ENCODE measurements around the gene KCNMB1. TPM values are rescaled to one million over a fixed set of nuclear protein-coding genes. Genes with fewer than 3 reads are reported as not detected.

The KCNMB1 gene
- total and polyA plus RNA-seq, 4 donors = 1.4 to 5.2 (median 2.3) TPM

GRCh38 chr5:170397059-170397458 lies 7.9 kb upstream of the KCNMB1 start:
- DNase-seq (no peak), ATAC-seq (ENCODE audit: insufficient read depth, low FRiP score) (no peak)
- no peak overlapping the region for H3K9ac ChIP-seq (ENCODE audit: insufficient read depth in 1 of 2, low read length in 2 of 2)
- WGBS, 2 donors = 84 to 89% methylated on average over 2 of the region's 2 CpGs
- H3K27ac ChIP-seq (ENCODE audit: low read depth in 1 of 2, low read length in 1 of 2) = no peak overlapping the region
- peaks cover 0 to 3% (median 0%) of the 10 kb centered on the region in 5 donors for H3K4me1 ChIP-seq (ENCODE audit: control insufficient read depth in 5 of 5, insufficient read depth in 5 of 5, low read length in 5 of 5)
- H3K36me3 ChIP-seq (ENCODE audit: control insufficient read depth in 4 of 4, insufficient read depth in 4 of 4, low read length in 4 of 4) = no peaks in the 10 kb centered on the region
- TF ChIP-seq, protein P1, sequence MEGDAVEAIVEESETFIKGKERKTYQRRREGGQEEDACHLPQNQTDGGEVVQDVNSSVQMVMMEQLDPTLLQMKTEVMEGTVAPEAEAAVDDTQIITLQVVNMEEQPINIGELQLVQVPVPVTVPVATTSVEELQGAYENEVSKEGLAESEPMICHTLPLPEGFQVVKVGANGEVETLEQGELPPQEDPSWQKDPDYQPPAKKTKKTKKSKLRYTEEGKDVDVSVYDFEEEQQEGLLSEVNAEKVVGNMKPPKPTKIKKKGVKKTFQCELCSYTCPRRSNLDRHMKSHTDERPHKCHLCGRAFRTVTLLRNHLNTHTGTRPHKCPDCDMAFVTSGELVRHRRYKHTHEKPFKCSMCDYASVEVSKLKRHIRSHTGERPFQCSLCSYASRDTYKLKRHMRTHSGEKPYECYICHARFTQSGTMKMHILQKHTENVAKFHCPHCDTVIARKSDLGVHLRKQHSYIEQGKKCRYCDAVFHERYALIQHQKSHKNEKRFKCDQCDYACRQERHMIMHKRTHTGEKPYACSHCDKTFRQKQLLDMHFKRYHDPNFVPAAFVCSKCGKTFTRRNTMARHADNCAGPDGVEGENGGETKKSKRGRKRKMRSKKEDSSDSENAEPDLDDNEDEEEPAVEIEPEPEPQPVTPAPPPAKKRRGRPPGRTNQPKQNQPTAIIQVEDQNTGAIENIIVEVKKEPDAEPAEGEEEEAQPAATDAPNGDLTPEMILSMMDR (IDR thresholded peaks at IDR 0.05; ENCODE audit: control extremely low read depth, extremely low read depth) = no peak
- H3K27me3 ChIP-seq (ENCODE audit: control insufficient read depth in 3 of 3, insufficient read depth in 3 of 3, low read length in 2 of 3) = peaks cover 0 to 2% (median 0%) of the 10 kb centered on the region in 3 donors
- H3K9me3 ChIP-seq (ENCODE audit: control insufficient read depth in 4 of 4, insufficient read depth in 3 of 4, low read length in 3 of 4) = peaks cover 0 to 3% (median 0%) of the 10 kb centered on the region in 4 donors
- H3K4me3 ChIP-seq = no peak overlapping the region

- Histone ChIP-seq H3K27ac (ENCODE audit: low read depth in 1 of 2, low read length in 1 of 2) (no peak overlapping the region), H3K9me3 (ENCODE audit: control insufficient read depth in 4 of 4, insufficient read depth in 3 of 4, low read length in 3 of 4) (no peaks in the 10 kb centered on the region), H3K27me3 (ENCODE audit: control insufficient read depth in 3 of 3, insufficient read depth in 3 of 3, low read length in 2 of 3) (peaks cover 0 to 2% (median 0%) of the 10 kb centered on the region in 3 donors), H3K9ac (ENCODE audit: insufficient read depth in 1 of 2, low read length in 2 of 2) (no peak overlapping the region), H3K36me3 (ENCODE audit: control insufficient read depth in 4 of 4, insufficient read depth in 4 of 4, low read length in 4 of 4) (no peaks in the 10 kb centered on the region), H3K4me3 (no peak overlapping the region), H3K4me1 (ENCODE audit: control insufficient read depth in 5 of 5, insufficient read depth in 5 of 5, low read length in 5 of 5) (peaks cover 0 to 9% (median 3%) of the 10 kb centered on the region in 5 donors)
- TF ChIP-seq, protein P1 (IDR thresholded peaks at IDR 0.05; ENCODE audit: control extremely low read depth, extremely low read depth) = no peak
- no peak for DNase-seq
- 46 to 71% methylated on average over 8 of the region's 8 CpGs for WGBS, 2 donors
- no peak for ATAC-seq (ENCODE audit: insufficient read depth, low FRiP score)
These were observed 4.8 kb upstream of the KCNMB1 start for GRCh38 chr5:170393958-170394357.

DNA sequence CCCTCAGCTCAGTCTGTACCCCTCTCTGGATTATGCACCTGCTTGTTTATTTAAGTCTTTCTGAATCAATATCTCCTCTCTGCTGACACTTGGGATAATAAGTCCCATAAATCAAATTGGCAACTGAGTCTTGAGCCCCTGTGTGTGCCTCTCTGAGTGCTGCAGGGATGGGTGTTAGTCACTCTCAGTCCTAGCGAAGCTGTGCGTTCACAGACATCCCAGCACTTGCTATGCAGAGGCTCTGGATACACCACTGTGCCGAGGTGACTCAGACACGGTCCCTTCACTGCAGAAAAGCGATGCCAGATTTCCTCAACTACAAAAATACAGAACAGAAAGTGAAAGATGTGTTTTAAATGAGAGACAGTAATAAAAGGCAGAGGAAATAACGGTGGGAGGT lies 4.1 kb upstream of the KCNMB1 start:
- no peak overlapping the region for H3K27ac ChIP-seq (ENCODE audit: low read depth in 1 of 2, low read length in 1 of 2)
- H3K9me3 ChIP-seq (ENCODE audit: control insufficient read depth in 4 of 4, insufficient read depth in 3 of 4, low read length in 3 of 4) = no peaks in the 10 kb centered on the region
- peaks cover 0 to 15% (median 5%) of the 10 kb centered on the region in 5 donors for H3K4me1 ChIP-seq (ENCODE audit: control insufficient read depth in 5 of 5, insufficient read depth in 5 of 5, low read length in 5 of 5)
- H3K27me3 ChIP-seq (ENCODE audit: control insufficient read depth in 3 of 3, insufficient read depth in 3 of 3, low read length in 2 of 3) = peaks cover 0 to 2% (median 0%) of the 10 kb centered on the region in 3 donors
- 58 to 66% methylated on average over 6 of the region's 6 CpGs for WGBS, 2 donors
- peak; percentile 46 for ATAC-seq (ENCODE audit: insufficient read depth, low FRiP score)
- TF ChIP-seq, protein P1 (IDR thresholded peaks at IDR 0.05; ENCODE audit: control extremely low read depth, extremely low read depth) = no peak
- no peak overlapping the region for H3K4me3 ChIP-seq
- H3K36me3 ChIP-seq (ENCODE audit: control insufficient read depth in 4 of 4, insufficient read depth in 4 of 4, low read length in 4 of 4) = no peaks in the 10 kb centered on the region
- no peak overlapping the region for H3K9ac ChIP-seq (ENCODE audit: insufficient read depth in 1 of 2, low read length in 2 of 2)
- DNase-seq = no peak

DNA sequence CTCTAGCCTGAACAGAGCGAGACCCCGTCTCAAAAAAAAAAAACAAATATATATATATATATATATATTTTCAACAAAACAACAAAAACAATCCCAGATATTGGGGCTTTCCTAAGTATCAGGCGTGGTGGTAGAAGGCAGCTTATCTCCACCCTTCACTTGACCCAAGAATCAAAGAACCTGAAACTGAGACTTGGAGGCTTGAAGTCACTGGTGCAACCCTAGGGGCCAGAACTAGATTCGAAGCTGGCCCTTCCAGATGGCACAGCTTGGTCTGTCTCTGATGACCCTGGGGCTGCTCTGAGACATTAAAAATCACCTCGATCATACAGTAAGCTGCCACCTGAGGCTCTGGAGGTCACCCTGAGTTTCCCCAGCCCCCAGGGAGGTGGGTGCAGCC lies 1.3 kb upstream of the KCNMB1 start:
- Histone ChIP-seq H3K4me3 (no peak overlapping the region), H3K27ac (ENCODE audit: low read depth in 1 of 2, low read length in 1 of 2) (no peak overlapping the region), H3K27me3 (ENCODE audit: control insufficient read depth in 3 of 3, insufficient read depth in 3 of 3, low read length in 2 of 3) (no peaks in the 10 kb centered on the region), H3K36me3 (ENCODE audit: control insufficient read depth in 4 of 4, insufficient read depth in 4 of 4, low read length in 4 of 4) (no peaks in the 10 kb centered on the region), H3K9ac (ENCODE audit: insufficient read depth in 1 of 2, low read length in 2 of 2) (no peak overlapping the region), H3K4me1 (ENCODE audit: control insufficient read depth in 5 of 5, insufficient read depth in 5 of 5, low read length in 5 of 5) (peaks cover 0 to 25% (median 7%) of the 10 kb centered on the region in 5 donors), H3K9me3 (ENCODE audit: control insufficient read depth in 4 of 4, insufficient read depth in 3 of 4, low read length in 3 of 4) (no peaks in the 10 kb centered on the region)
- TF ChIP-seq, protein P1 (IDR thresholded peaks at IDR 0.05; ENCODE audit: control extremely low read depth, extremely low read depth) = no peak
- no peak for DNase-seq
- no peak for ATAC-seq (ENCODE audit: insufficient read depth, low FRiP score)
- WGBS, 2 donors = 90 to 95% methylated on average over 3 to 5 of the region's 5 CpGs
